AG09319 (cell line): Measurements from ENCODE around the gene PEX3.
"Not testable (repeated sequence)": the region's sequence is repeated elsewhere in the genome, so short reads cannot be mapped to it uniquely, and the experiment has no call there.

Experiments used
- DNase-seq: peaks from one replicate; pipeline ENCODE4 v3.0.0-alpha.2; 2010; ENCODE audit warnings: low read depth; ENCODE audit errors: extremely low read depth
- CTCF ChIP-seq: IDR thresholded peaks from 2 replicates; pipeline ENCODE4 v1.5.1; 2011; ENCODE audit warnings: low read depth, mild to moderate bottlenecking, inconsistent platforms, low read length, moderate library complexity

PEX3 gene

DNA sequence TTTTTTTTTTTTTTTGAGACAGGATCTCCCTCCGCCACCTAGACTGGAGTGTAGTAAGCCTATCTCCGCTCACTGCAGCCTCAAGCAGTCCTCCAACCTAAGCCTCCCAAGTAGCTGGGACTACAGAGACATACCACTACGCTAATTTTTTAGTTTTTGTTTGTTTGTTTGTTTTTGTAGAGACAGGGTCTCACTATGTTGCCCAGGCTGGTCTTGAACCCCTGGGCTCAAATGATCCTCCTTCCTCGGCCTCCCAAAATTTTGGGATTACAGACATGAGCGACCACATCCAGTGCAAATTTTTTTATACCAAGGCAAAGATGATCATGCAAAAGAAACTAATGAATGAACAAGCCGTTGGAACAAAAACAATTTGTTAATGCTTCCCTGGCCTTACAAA is 55.6 kb downstream of the PEX3 start:
- no peak for TF ChIP-seq CTCF
- DNase-seq: no peak

- no peak for DNase-seq
- TF ChIP-seq CTCF: no peak
These were observed 56.0 kb downstream of the PEX3 start for GRCh38 chr6:143506620-143507019.

GRCh38 chr6:143507358-143508145 is 56.9 kb downstream of the PEX3 start:
- DNase-seq: no peak
- TF ChIP-seq CTCF: no peak

DNA sequence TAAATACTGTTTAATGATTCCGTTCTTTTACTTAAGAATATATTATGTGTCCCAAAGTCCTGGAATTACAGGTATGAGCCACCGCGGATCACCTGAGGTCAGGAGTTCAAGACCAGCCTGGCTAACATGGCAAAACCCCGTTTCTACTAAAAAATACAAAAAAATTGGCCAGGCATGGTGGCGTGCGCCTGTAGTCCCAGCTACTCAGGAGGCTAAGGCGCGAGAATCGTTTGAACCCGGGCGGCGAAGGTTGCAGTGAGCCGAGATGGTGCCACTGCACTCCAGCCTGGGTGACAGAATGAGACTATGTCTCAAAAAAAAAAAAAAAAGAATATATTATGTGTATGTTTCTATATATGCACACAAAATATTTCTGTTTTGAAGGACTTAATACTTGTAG is 59.7 kb downstream of the PEX3 start:
- not testable (repeated sequence) for DNase-seq

DNA sequence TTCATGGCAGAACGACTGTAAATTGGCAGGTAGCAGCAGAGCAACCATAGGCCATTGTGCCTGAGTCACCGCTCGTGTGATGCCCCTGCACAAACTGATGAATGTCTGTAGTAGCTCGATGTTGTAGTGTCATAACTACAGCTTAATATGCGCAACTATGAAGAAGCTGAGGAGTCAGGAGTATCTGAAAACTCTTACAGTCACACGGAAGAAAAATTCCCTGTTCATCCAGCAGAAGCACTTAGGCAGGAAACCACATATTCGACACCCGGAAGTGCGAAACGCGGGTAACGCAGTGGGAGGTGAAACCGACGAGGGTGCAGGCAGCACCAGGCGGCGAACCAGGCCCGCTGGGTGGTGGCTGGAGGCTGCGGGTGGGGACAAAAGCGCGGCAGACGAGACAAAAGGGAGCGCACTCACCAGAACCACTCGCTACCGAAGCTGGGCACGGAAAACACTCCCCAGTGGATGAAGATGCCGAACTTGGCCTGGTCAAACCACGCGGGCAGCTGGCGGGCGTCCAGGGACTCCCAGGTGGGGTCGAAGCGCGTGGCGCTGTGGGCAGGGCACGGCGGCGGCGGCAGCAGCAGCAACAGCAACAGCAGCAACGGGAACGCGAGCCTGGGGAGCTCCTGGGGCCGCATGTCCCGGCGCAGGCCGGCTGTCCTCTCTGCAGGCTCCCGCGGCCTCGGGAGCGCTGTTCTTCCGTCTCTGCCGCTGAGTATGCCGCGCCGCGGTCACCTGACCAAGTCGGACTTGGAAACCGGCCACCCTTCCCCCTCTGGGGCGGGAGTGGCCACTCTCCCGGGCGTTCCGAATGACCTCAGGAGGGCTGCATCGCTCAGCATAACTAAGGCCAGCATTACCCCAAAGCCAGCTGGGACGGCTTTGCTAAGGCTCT is 60.6 kb downstream of the PEX3 start, which contains the start of gene FUCA2:
TSS of gene FUCA2 (minus strand) at position 730 of the 901 bp plus-strand sequence. CDS start at position 644, 86 bp downstream.
- DNase-seq: peak; percentile 75
- TF ChIP-seq CTCF: no peak

GRCh38 chr6:143513410-143513809 is 62.8 kb downstream of the PEX3 start:
- DNase-seq: no peak
- peak; percentile 18 for TF ChIP-seq CTCF

DNA sequence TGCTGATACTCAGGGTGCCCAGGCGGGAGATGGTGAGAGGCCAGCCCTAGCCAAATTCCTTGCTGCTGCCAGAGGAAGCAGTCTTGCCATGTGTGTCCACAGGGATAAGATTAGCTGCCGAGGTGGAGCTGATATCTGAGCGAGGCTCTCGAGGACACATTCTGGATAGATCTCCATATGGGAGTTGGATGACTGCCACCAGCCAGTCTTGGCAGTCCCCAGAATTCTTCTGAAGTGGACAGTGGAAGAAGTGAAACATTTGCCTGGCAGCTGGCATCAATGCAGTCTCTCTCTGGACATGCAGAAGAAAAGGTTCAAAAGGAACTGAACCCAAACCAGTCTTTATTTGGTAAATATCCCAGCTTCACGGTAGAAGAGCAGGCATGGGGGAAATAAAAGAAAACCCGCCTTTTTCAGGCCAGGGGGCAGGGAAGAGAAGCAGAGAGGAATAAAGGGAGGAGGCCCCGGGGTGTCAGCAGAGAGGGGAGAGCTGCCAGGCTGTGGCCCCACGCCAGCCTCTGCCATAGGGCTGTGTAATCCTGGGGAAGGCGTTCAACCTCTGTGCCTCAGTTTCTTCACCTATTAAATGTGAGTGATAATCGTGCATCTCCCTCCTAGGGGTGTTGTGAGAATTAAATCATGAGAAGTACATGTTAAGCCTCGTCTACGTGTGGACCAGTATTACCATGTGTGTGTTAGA is 64.6 kb downstream of the PEX3 start:
- DNase-seq: no peak
- TF ChIP-seq CTCF: no peak
